ENCODE data around the gene BRD1. TPM values are rescaled to one million over a fixed set of nuclear protein-coding genes. Genes with fewer than 3 reads are reported as not detected.

The BRD1 gene
- total RNA-seq, 4 donors from 2014 or later: 15.6 to 25.2 (median 18.1) TPM

- intact Hi-C loops (cut with DNase I; ENCODE audit: low total_unique reads) (loop anchor here (2.0 to 5.0 kb wide), 2 partner anchors 150 to 208 kb away; partner anchors contain the start of genes ALG12 and CRELD2), in situ Hi-C loops (cut with MboI; ENCODE audit: low sequenced_read_pairs in 4 of 4) (loop anchor here in 3 of 4 donors (25.0 kb wide), 1 partner anchor 268 kb away; no protein-coding TSS in a partner anchor)
- H3K9me3 ChIP-seq: peaks cover 0 to 7% (median 3%) of the 10 kb centered on the region in 3 donors
- peak; percentile 84 to 91 for ATAC-seq
- TF ChIP-seq POLR2A (IDR thresholded peaks at IDR 0.05): no peak
- TF ChIP-seq CTCF (IDR thresholded peaks at IDR 0.05 in 4 of 5, conservative IDR thresholded peaks at IDR 0.05 in 1 of 5): no peak
- H3K4me3 ChIP-seq: no peak overlapping the region
- peak; percentile 64 to 81 for DNase-seq
- peak overlapping the region in 3 of 4 donors; percentile 36 to 72 (median 65) for H3K27ac ChIP-seq
- H3K4me1 ChIP-seq: peaks cover 0 to 11% of the 10 kb centered on the region in 2 donors
- H3K36me3 ChIP-seq: peaks cover 0 to 23% of the 10 kb centered on the region in 2 donors
- no peaks in the 10 kb centered on the region for H3K27me3 ChIP-seq
Measured at GRCh38 chr22:49768951-49769690, 58.6 kb downstream of the BRD1 start.

- no peak for ATAC-seq
Measured at GRCh38 chr22:49768077-49768910, 59.4 kb downstream of the BRD1 start.

GRCh38 chr22:49767355-49768062, 60.2 kb downstream of the BRD1 start:
- Histone ChIP-seq H3K9me3 (peaks cover 0 to 7% (median 3%) of the 10 kb centered on the region in 3 donors), H3K4me3 (no peak overlapping the region), H3K27me3 (no peaks in the 10 kb centered on the region), H3K36me3 (peaks cover 0 to 9% of the 10 kb centered on the region in 2 donors), H3K27ac (no peak overlapping the region), H3K4me1 (peaks cover 0 to 11% of the 10 kb centered on the region in 2 donors)
- peak in 1 of 2 donors; percentile 25 for DNase-seq
- ATAC-seq: peak in 1 of 2 donors; percentile 50
- TF ChIP-seq CTCF (IDR thresholded peaks at IDR 0.05 in 4 of 5, conservative IDR thresholded peaks at IDR 0.05 in 1 of 5) (peak; percentile 54 to 68 (median 66)), POLR2A (IDR thresholded peaks at IDR 0.05) (no peak)
- intact Hi-C loops (cut with DNase I; ENCODE audit: low total_unique reads): loop anchor here (1.0 to 5.0 kb wide), 3 partner anchors 151 to 263 kb away; partner anchors contain the start of genes ALG12 and CRELD2
- in situ Hi-C loops (cut with MboI; ENCODE audit: low sequenced_read_pairs in 4 of 4): loop anchor here in 3 of 4 donors (25.0 kb wide), 1 partner anchor 270 kb away; no protein-coding TSS in a partner anchor

More at GRCh38 chr22:49768077-49768910, 59.4 kb downstream of the BRD1 start:
- TF ChIP-seq CTCF (IDR thresholded peaks at IDR 0.05 in 4 of 5, conservative IDR thresholded peaks at IDR 0.05 in 1 of 5): no peak
- TF ChIP-seq POLR2A (IDR thresholded peaks at IDR 0.05): no peak
- no peak overlapping the region for H3K27ac ChIP-seq
- intact Hi-C loops (cut with DNase I; ENCODE audit: low total_unique reads) (loop anchor here (2.0 to 5.0 kb wide), 2 partner anchors 151 to 209 kb away; partner anchors contain the start of genes ALG12 and CRELD2), in situ Hi-C loops (cut with MboI; ENCODE audit: low sequenced_read_pairs in 4 of 4) (loop anchor here in 3 of 4 donors (25.0 kb wide), 1 partner anchor 269 kb away; no protein-coding TSS in a partner anchor)
- no peak overlapping the region for H3K4me3 ChIP-seq
- H3K27me3 ChIP-seq: no peaks in the 10 kb centered on the region
- peak in 1 of 2 donors; percentile 12 for DNase-seq
- H3K36me3 ChIP-seq: peaks cover 0 to 15% of the 10 kb centered on the region in 2 donors
- H3K4me1 ChIP-seq: peaks cover 0 to 11% of the 10 kb centered on the region in 2 donors
- H3K9me3 ChIP-seq: peaks cover 0 to 7% (median 3%) of the 10 kb centered on the region in 3 donors

- TF ChIP-seq POLR2A (IDR thresholded peaks at IDR 0.05) (no peak), CTCF (IDR thresholded peaks at IDR 0.05 in 4 of 5, conservative IDR thresholded peaks at IDR 0.05 in 1 of 5) (no peak)
- Histone ChIP-seq H3K27me3 (no peaks in the 10 kb centered on the region), H3K9me3 (peaks cover 0 to 7% (median 3%) of the 10 kb centered on the region in 3 donors), H3K4me3 (no peak overlapping the region), H3K36me3 (no peaks in the 10 kb centered on the region), H3K4me1 (peaks cover 0 to 11% of the 10 kb centered on the region in 2 donors), H3K27ac (no peak overlapping the region)
- no peak for ATAC-seq
- intact Hi-C loops (cut with DNase I; ENCODE audit: low total_unique reads) (loop anchor here (5.0 kb wide), 1 partner anchor 211 kb away; no protein-coding TSS in a partner anchor), in situ Hi-C loops (cut with MboI; ENCODE audit: low sequenced_read_pairs in 4 of 4) (loop anchor here in 3 of 4 donors (25.0 kb wide), 1 partner anchor 271 kb away; no protein-coding TSS in a partner anchor)
- DNase-seq: peak in 1 of 2 donors; percentile 8
Measured at GRCh38 chr22:49765951-49766350, 61.7 kb downstream of the BRD1 start.

All from gastrocnemius medialis (tissue), 4 donors.